ENCODE measurements around the gene CD14.

DNA sequence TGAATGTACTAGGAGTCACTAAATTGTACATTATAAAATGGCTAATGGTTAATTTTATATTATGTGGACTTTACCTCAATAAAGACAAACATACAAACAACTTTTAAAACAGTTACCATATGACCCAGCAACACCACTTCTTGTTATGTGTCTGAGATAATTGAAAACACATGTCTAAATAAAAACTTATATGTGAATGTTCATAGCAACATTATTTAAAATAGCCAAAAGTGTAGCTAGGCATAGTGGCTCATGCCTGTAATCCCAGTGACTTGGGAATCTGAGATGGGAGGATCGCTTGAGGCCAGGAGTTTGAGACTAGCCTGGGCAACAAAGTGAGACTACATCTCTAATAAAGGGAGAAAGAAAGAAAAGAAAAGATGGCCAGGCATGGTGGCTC, 45.5 kb downstream of the CD14 start:
- no peak for TF ChIP-seq CTCF (conservative IDR thresholded peaks at IDR 0.05; ENCODE audit: low read length)
- no peak for TF ChIP-seq EZH2phosphoT487 (IDR thresholded peaks at IDR 0.05; ENCODE audit: borderline replicate concordance, low read depth, low read length)
